ENCODE measurements around the gene PXT1. TPM values are rescaled to one million over a fixed set of nuclear protein-coding genes. Genes with fewer than 3 reads are reported as not detected.
A peak's percentile ranks its signal among the peaks of the same experiment; 100 is the strongest.

Gene PXT1
- total and polyA plus RNA-seq, 9 of the 15 experiments (the other 6 are each of a cell fraction or from before 2014, with no cell fraction given): 0.09 to 0.11 (median 0.10) TPM; not detected in 5

DNA sequence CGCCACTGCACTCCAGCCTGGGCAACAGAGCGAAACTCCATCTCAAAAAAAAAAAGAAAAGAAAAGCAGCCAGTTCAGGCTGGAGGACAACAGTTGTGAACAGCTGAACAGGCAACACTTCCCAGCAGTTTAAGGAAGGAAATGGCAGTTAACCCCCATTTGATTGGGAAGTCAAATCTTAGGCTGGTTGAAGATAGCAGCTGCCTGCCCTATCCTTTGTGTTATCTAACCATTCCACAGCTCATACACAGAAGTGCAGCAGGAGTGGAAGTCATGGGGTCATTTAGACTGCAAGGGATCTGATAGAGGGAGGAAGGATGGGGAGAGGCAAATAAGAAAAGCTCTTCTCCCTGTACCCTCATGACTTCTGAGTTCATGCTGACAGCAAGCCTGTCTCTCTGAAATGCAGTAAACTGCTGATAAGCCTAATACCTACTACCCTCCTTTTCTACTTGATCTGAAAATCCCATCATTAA lies 35.4 kb upstream of the PXT1 start (continued):
- TF ChIP-seq, protein P1, sequence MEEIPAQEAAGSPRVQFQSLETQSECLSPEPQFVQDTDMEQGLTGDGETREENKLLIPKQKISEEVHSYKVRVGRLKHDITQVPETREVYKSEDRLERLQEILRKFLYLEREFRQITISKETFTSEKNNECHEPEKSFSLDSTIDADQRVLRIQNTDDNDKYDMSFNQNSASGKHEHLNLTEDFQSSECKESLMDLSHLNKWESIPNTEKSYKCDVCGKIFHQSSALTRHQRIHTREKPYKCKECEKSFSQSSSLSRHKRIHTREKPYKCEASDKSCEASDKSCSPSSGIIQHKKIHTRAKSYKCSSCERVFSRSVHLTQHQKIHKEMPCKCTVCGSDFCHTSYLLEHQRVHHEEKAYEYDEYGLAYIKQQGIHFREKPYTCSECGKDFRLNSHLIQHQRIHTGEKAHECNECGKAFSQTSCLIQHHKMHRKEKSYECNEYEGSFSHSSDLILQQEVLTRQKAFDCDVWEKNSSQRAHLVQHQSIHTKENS (CRISPR knock-in tag; IDR thresholded peaks at IDR 0.05): no peak
- TF ChIP-seq BRCA1 (IDR thresholded peaks at IDR 0.05) (no peak), BRCA1 (CRISPR knock-in tag; IDR thresholded peaks at IDR 0.05) (no peak), TAF15 (IDR thresholded peaks at IDR 0.05; ENCODE audit: low read depth, low read length) (no peak), TRIM25 (IDR thresholded peaks at IDR 0.05; ENCODE audit: borderline replicate concordance) (no peak), HDAC6 (IDR thresholded peaks at IDR 0.05; ENCODE audit: low read depth, low read length) (no peak), CTBP1 (IDR thresholded peaks at IDR 0.05; ENCODE audit: borderline replicate concordance) (peak; percentile 93), TAL1 (IDR thresholded peaks at IDR 0.05) (peak; percentile 88), MECOM (CRISPR knock-in tag; IDR thresholded peaks at IDR 0.05) (peak; percentile 71; the same call in 1 of the 2 replicates), AFF1 (IDR thresholded peaks at IDR 0.05; ENCODE audit: low read depth in 1 of 2, partially characterized antibody in 2 of 2) (peak in 1 of 2 experiments; percentile 87), HDAC1 (IDR thresholded peaks at IDR 0.05) (peak; percentile 69 to 97; a peak in 3 of 4 replicates), SOX6 (IDR thresholded peaks at IDR 0.05) (peak; percentile 84), FOXJ2 (tag; IDR thresholded peaks at IDR 0.05) (peak; percentile 54; the same call in 1 of the 2 replicates), MYNN (IDR thresholded peaks at IDR 0.05) (peak; percentile 43; the same call in 1 of the 2 replicates), MYNN (CRISPR knock-in tag; IDR thresholded peaks at IDR 0.05) (no peak), TRIM24 (IDR thresholded peaks at IDR 0.05) (peak; percentile 76 to 89), PPARD (CRISPR knock-in tag; IDR thresholded peaks at IDR 0.05) (no peak), BHLHE40 (IDR thresholded peaks at IDR 0.05; ENCODE audit: low read length) (peak; percentile 59), ZEB2 (IDR thresholded peaks at IDR 0.05) (peak; percentile 75; the same call in 1 of the 2 replicates), MAFG (tag; conservative IDR thresholded peaks at IDR 0.05) (peak; percentile 56; the same call in 1 of the 2 replicates), JUNB (CRISPR knock-in tag; conservative IDR thresholded peaks at IDR 0.05) (no peak), RFX5 (IDR thresholded peaks at IDR 0.05; ENCODE audit: low read depth, low read length) (no peak), ARNT (IDR thresholded peaks at IDR 0.05) (peak in 1 of 2 experiments; percentile 83; a peak in 2 of 4 replicates), KLF13 (tag; IDR thresholded peaks at IDR 0.05; ENCODE audit: borderline replicate concordance, low read depth) (no peak), NR1H2 (CRISPR knock-in tag; IDR thresholded peaks at IDR 0.05) (no peak), DNMT1 (IDR thresholded peaks at IDR 0.05) (0 out of 2 replicates have a peak, but pooled peaks have one; percentile 18)
